GM13976 (cell line): ENCODE measurements around the gene KRT27.

Source experiments
- DNase-seq: peaks from one replicate; pipeline ENCODE4 v3.0.0; 2012; ENCODE audit warnings: low spot score
- in situ Hi-C: fragments of 300-500 bp; cut with MboI; formaldehyde crosslinking; loops from one replicate; pipeline ENCODE4 v1.12.0; 2022; ENCODE audit warnings: low sequenced_read_pairs, mixed read lengths, inconsistent platforms; ENCODE audit not compliant: unreplicated experiment
- TF ChIP-seq, protein P1 (sequence below): IDR thresholded peaks from 2 replicates; pipeline ENCODE4 v1.5.1; 2012; ENCODE audit warnings: borderline replicate concordance, mild to moderate bottlenecking; ENCODE audit not compliant: insufficient read depth; ENCODE audit errors: extremely low read depth, missing control alignments, control extremely low read depth

The KRT27 gene

DNA sequence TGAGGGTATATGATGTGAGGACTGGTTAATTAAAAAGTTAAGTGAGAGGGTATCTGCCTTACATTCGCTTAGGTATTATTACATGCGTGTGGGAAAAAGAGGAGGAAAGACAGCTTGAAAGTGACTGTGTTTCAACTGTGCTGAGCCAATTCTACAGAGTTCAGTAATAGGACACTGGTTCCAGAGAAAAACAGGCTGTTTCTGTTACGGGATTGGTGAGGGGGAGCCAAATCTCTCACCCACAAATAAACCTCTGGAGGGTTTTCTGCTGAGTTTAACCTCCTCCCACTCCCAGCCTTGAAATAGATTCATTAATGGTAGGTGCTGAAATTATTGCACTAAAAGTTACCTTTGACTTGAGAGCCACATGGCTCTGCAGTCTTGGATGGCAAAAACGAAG lies 6.4 kb downstream of the KRT27 start:
- DNase-seq: no peak
- TF ChIP-seq, protein P1, sequence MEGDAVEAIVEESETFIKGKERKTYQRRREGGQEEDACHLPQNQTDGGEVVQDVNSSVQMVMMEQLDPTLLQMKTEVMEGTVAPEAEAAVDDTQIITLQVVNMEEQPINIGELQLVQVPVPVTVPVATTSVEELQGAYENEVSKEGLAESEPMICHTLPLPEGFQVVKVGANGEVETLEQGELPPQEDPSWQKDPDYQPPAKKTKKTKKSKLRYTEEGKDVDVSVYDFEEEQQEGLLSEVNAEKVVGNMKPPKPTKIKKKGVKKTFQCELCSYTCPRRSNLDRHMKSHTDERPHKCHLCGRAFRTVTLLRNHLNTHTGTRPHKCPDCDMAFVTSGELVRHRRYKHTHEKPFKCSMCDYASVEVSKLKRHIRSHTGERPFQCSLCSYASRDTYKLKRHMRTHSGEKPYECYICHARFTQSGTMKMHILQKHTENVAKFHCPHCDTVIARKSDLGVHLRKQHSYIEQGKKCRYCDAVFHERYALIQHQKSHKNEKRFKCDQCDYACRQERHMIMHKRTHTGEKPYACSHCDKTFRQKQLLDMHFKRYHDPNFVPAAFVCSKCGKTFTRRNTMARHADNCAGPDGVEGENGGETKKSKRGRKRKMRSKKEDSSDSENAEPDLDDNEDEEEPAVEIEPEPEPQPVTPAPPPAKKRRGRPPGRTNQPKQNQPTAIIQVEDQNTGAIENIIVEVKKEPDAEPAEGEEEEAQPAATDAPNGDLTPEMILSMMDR: no peak
- in situ Hi-C loops: no loop called here

DNA sequence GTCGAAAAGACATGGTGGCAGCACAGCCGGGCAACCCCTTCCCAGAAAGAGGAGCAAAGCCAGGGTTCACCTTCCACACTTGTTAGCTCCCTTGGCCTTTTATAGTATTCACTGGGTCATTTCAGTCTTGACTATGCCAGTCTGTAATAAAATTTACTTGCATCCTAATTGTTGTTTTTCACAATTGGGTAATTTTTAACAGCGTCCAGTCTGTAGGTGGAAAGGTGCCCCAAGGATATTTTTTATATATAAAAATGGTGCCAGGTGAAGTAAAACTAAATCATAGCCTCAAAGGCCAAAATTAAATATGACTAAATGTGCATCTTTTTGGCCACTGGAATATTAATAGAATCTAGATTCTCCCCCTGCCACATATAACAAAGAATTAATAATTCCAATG lies 10.2 kb downstream of the KRT27 start, which contains the start of gene KRT26:
Gene KRT26 (minus strand): TSS at position 101 of the 400 bp plus-strand sequence. CDS start 88 bp downstream, at position 13.
- TF ChIP-seq, protein P1: no peak
- in situ Hi-C loops: no loop called here
- DNase-seq: no peak

DNA sequence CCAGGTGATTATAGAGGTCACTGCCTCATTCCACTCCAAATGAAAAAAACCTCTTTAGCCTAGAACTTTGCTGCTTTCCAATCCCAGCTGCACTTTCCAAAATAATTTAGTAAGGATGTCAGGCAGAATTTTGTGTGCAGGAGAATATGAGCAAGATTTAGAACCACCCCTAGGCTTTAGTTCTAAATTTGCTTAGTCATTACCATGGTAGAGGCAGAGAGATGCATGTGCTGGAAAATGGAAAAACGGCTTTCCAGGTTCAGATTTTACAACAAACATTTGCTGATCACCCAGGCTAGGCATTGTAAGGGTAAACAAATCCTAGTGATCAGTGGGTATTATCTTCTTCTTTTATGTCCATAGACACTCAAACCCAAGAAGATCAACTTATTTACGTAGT lies 16.7 kb downstream of the KRT27 start:
- DNase-seq: no peak
- in situ Hi-C loops: no loop called here
- TF ChIP-seq, protein P1: no peak

DNA sequence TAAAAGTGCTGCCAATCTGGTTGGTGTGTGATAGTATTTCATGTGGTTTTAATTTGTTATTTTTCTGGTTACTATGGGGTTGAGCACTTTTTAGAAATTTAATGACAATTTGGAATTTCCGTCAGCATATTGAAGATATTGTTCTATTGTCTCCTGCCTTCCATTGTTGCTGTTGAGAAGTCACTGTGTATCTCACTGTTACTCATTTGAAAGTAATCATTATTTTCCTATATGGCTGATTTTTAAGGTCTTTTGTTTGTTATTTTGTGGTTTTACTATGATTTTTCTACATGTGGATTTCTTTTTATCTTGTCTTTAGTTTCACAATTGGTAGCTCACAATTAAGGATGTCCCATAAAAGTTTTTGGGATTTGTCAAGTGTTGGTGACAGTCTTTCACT lies 18.6 kb downstream of the KRT27 start:
- no peak for DNase-seq
- in situ Hi-C loops: no loop called here
- TF ChIP-seq, protein P1: no peak

DNA sequence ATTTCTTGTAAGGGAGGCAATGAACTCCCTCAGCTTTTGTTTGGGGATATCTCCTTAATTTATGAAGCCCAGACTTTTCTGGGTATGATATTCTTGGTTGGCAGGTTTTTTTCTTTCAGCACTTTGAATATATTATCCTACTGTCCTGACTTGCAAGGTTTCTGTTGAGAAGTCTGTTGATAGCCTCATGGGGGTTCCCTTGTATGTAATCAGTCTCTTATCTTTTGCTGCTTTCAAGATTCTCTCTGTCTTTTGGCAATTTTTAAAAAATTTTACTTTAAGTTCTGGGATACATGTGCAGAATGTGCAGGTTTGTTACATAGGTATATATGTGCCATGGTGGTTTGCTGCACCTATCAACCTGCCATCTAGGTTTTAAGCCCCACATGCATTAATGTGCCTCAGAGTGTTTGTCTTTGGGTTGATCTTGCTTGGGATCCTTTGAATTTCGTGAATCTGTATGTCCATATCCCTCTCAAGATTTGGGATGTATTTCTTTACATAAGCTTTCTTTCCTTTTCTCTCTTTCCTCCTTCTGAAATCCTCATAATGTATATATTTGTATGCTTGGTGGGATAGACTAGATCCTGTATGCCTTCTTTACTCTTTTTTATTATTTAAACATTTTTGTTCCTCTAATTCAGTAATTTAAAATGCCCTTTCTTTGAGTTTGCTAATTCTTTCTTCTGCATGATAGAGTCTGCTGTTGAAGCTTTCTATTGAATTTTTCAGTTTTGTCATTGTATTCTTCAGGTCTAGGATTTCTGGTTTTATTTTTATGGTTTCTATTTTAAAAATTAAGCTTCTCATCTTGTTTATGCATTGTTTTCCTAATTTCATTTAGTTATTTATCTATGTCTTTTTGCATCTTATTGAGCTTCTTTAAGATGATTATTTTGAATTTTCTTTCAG lies 22.0 kb downstream of the KRT27 start:
- DNase-seq: no peak
- TF ChIP-seq, protein P1: no peak
- in situ Hi-C loops: no loop called here

DNA sequence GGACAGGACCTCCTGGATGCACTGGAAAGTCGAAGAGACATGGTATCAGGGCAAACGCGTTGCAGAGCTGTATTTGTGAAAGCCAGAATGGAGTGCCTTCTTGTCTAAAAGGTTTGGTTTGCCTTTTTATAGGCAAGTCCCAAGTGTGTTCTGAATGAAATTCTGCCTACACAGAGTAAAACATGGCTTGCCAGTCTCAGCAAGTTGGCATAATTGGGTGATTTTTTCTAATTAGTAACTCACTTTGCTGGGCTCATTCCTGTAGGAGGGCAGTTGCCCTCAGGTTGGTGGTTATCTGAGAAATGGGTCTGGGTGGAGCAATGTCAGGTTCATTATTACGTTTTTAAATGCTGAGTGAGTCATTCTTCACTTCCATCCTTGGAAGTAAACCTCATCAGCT lies 27.1 kb downstream of the KRT27 start, which contains the start of gene KRT25:
Gene KRT25 (minus strand): TSS at position 101 of the 400 bp plus-strand sequence. CDS start 60 bp downstream, at position 41.
- in situ Hi-C loops: no loop called here
- TF ChIP-seq, protein P1: no peak
- no peak for DNase-seq
